HG02885 (cell line): ENCODE results near the gene C1S.

Experiments used
- ATAC-seq: cut with Tn5 transposase; IDR thresholded peaks from one replicate; pipeline ENCODE4 v1.9.1; 2021; ENCODE audit warnings: mild to moderate bottlenecking; ENCODE audit not compliant: unreplicated experiment, poor library complexity

Gene C1S

GRCh38 chr12:7073946-7074345 is 13.4 kb downstream of the C1S start:
- no peak for ATAC-seq

GRCh38 chr12:7075518-7075917 is 15.0 kb downstream of the C1S start:
- no peak for ATAC-seq

- ATAC-seq: no peak
Observed at GRCh38 chr12:7075939-7076338, 15.4 kb downstream of the C1S start.

GRCh38 chr12:7076493-7076892 is 16.0 kb downstream of the C1S start:
- no peak for ATAC-seq

- no peak for ATAC-seq
Observed at GRCh38 chr12:7078163-7078562, 17.6 kb downstream of the C1S start.

GRCh38 chr12:7079826-7080125 is 19.3 kb downstream of the C1S start:
- ATAC-seq: no peak

GRCh38 chr12:7081037-7081436 is 20.5 kb downstream of the C1S start:
- ATAC-seq: no peak

GRCh38 chr12:7083125-7083524 is 22.6 kb downstream of the C1S start:
- ATAC-seq: no peak

GRCh38 chr12:7089196-7089871 is 28.8 kb downstream of the C1S start:
- ATAC-seq: no peak

- no peak for ATAC-seq
Observed at GRCh38 chr12:7090222-7090998, 29.9 kb downstream of the C1S start.

GRCh38 chr12:7091171-7091570 is 30.7 kb downstream of the C1S start:
- ATAC-seq: no peak

- ATAC-seq: no peak
Observed at GRCh38 chr12:7091660-7092228, 31.2 kb downstream of the C1S start.

- no peak for ATAC-seq
Observed at GRCh38 chr12:7092229-7092985, 31.9 kb downstream of the C1S start, which contains the start of gene C1R. TSS of gene C1R (minus strand) at chr12:7092445. CDS start at chr12:7092388, 57 bp downstream.

- no peak for ATAC-seq
Observed at GRCh38 chr12:7092986-7093460, 32.5 kb downstream of the C1S start.

- ATAC-seq: no peak
Observed at GRCh38 chr12:7093486-7093885, 33.0 kb downstream of the C1S start.

GRCh38 chr12:7093892-7094291 is 33.4 kb downstream of the C1S start:
- no peak for ATAC-seq

- no peak for ATAC-seq
Observed at GRCh38 chr12:7096006-7096932, 35.8 kb downstream of the C1S start.

GRCh38 chr12:7096979-7097378 is 36.5 kb downstream of the C1S start:
- no peak for ATAC-seq

- ATAC-seq: no peak
Observed at GRCh38 chr12:7099290-7099996, 38.9 kb downstream of the C1S start.
